GM12878 (cell line): ENCODE results near the gene CELF2. TPM values are rescaled to one million over a fixed set of nuclear protein-coding genes. Genes with fewer than 3 reads are reported as not detected.

Experiments
- ATAC-seq: fragments of 200-7000 bp; cut with Tn5 transposase; 3 replicates; pipeline ENCODE4 v1.9.1; 2020; ENCODE audit warnings: mild to moderate bottlenecking, moderate library complexity
- BruUV-seq: library from RNA; stranded (reverse); fragments of 400-500 nt; replicated peaks from 2 replicates; lab custom pipeline; 2021; lab: Mats Ljungman, UMichigan
- CTCF ChIA-PET: fragments of 300-600 bp; sonication (Branson Sonifier 250); formaldehyde crosslinking; extraction: SDS; loops from one replicate; lab custom pipeline; 2021; ENCODE audit warnings: inconsistent platforms; lab: Yijun Ruan, JAX
- POLR2A ChIA-PET: fragments of 350-600 bp; formaldehyde crosslinking; extraction: SDS; loops from one replicate; lab custom pipeline; 2021; ENCODE audit warnings: inconsistent platforms; lab: Charles Lee
- RAD21 ChIA-PET: fragments of 300-600 bp; sonication (Branson Sonifier 250); formaldehyde crosslinking; loops from one replicate; lab custom pipeline; 2023; ENCODE audit warnings: antibody characterized with exemption; ENCODE audit not compliant: unreplicated experiment; lab: Charles Lee
- SMC1A ChIA-PET: fragments of 300-600 bp; sonication (Branson Sonifier 250); formaldehyde crosslinking; loops from one replicate; lab custom pipeline; 2023; ENCODE audit not compliant: unreplicated experiment, uncharacterized antibody; lab: Charles Lee
- DNase-seq: peaks from one replicate; pipeline ENCODE4 v3.0.0-alpha.2; 2011; ENCODE audit warnings: low read depth, low spot score
- FAIRE-seq: peaks from 3 replicates; lab custom pipeline; 2011; peaks lifted over from hg19 to GRCh38; lab: Jason Lieb, UNC
- H2AFZ ChIP-seq: 2 replicates; pipeline ENCODE4 v1.6.0; 2011; ENCODE audit warnings: low read depth, low read length, control low read depth; ENCODE audit not compliant: control insufficient read depth
- H3K27ac ChIP-seq: 2 replicates; pipeline ENCODE4 v1.5.1; 2011; ENCODE audit warnings: control low read depth; ENCODE audit not compliant: control insufficient read depth, insufficient read depth
- H3K27me3 ChIP-seq, 2 experiments: replicated peaks in 1 of 2; 2 replicates each; pipeline versions ENCODE4 v1.6.0 to v1.6.1; 2011; ENCODE audit warnings: low read length in 1 of 2; ENCODE audit not compliant: control insufficient read depth in 2 of 2, insufficient read depth in 2 of 2
- H3K36me3 ChIP-seq, 2 experiments: 2 replicates each; pipeline ENCODE4 v1.5.1; 2011; ENCODE audit warnings: low read length in 1 of 2; ENCODE audit not compliant: control insufficient read depth in 2 of 2, insufficient read depth in 2 of 2
- H3K4me1 ChIP-seq: 2 replicates; pipeline ENCODE4 v1.6.1; 2011; ENCODE audit warnings: mild to moderate bottlenecking, low read length, moderate library complexity, mixed read lengths; ENCODE audit not compliant: control insufficient read depth, insufficient read depth
- H3K4me2 ChIP-seq: 2 replicates; pipeline ENCODE4 v1.6.0; 2011; ENCODE audit warnings: control low read depth; ENCODE audit not compliant: control insufficient read depth, insufficient read depth
- H3K4me3 ChIP-seq: fragments of 200-600 bp; sonication (generic); 2 replicates; pipeline ENCODE4 v1.5.1; 2016
- H3K79me2 ChIP-seq: 2 replicates; pipeline ENCODE4 v1.6.0; 2011; ENCODE audit warnings: low read length; ENCODE audit not compliant: control insufficient read depth, insufficient read depth
- H3K9ac ChIP-seq: 2 replicates; pipeline ENCODE4 v1.8.0; 2011; ENCODE audit warnings: low read length, control low read depth, mixed read lengths; ENCODE audit not compliant: control insufficient read depth, insufficient read depth
- H3K9me3 ChIP-seq: replicated peaks from 3 replicates; pipeline ENCODE4 v1.5.1; 2011; ENCODE audit warnings: mild to moderate bottlenecking, low read length; ENCODE audit not compliant: control insufficient read depth, insufficient read depth
- H4K20me1 ChIP-seq: 2 replicates; pipeline ENCODE4 v1.6.0; 2011; ENCODE audit not compliant: control insufficient read depth, insufficient read depth
- CTCF ChIP-seq, 3 experiments: IDR thresholded peaks in 2 of 3; conservative IDR thresholded peaks in 1 of 3; 2 replicates each; pipeline ENCODE4 v1.5.1; 2011; ENCODE audit warnings: low read depth in 3 of 3, low read length in 3 of 3, mild to moderate bottlenecking in 3 of 3, control low read depth in 2 of 3, moderate library complexity in 2 of 3, inconsistent platforms in 1 of 3, mixed read lengths in 1 of 3; ENCODE audit not compliant: control insufficient read depth in 2 of 3, insufficient read depth in 1 of 3; ENCODE audit errors: extremely low read depth in 1 of 3
- RAD21 ChIP-seq: IDR thresholded peaks from 2 replicates; pipeline ENCODE4 v1.6.1; 2011; ENCODE audit warnings: mild to moderate bottlenecking, low read depth, low read length, moderate library complexity; ENCODE audit not compliant: insufficient read depth
- SMC3 ChIP-seq: IDR thresholded peaks from 2 replicates; pipeline ENCODE4 v1.6.1; 2011; ENCODE audit warnings: low read length, improper control_type of control experiment, borderline replicate concordance
- SREBF2 ChIP-seq: IDR thresholded peaks from 2 replicates; pipeline ENCODE4 v1.6.1; 2012; ENCODE audit warnings: mild to moderate bottlenecking, low read length
- WGBS: methylation state at CpG from one replicate; pipeline ENCODE4 v1.1.6; 2016; ENCODE audit warnings: low lambda C conversion rate; ENCODE audit not compliant: insufficient replicate concordance, insufficient coverage; ENCODE audit errors: missing lambda C conversion rate; 5-methylcytosine and 5-hydroxymethylcytosine counted together
- in situ Hi-C: fragments of 300-500 bp; cut with MboI; formaldehyde crosslinking; loops from 9 replicates; pipeline ENCODE4 v1.14.3; 2018; ENCODE audit warnings: mixed read lengths
- intact Hi-C: fragments of 100-400 bp; cut with micrococcal nuclease; formaldehyde crosslinking; loops from one replicate; pipeline ENCODE4 v1.14.2; 2022; ENCODE audit not compliant: unreplicated experiment
- polyA plus RNA-seq, 11 experiments: library from polyadenylated mRNA; depleted of rRNA in 4 of 11; unstranded in 6 of 11; stranded (reverse) in 5 of 11; fragments of >200 nt; fragmentation: Nextera tagmentation in 4 of 11; fragmentation: Illumina TruSeq in 1 of 11; extraction: Ambion mirVana in 4 of 11; extraction: Trizol in 1 of 11; gene quantifications; 1 replicate in 1 of 11; 2 replicates in 10 of 11; pipeline versions ENCODE4 v1.2.1 to v1.2.3, GENCODE V29; 2011 to 2016; ENCODE audit warnings: inconsistent platforms in 2 of 11, missing spikeins in 2 of 11, low read depth in 1 of 11
- total RNA-seq, 4 experiments: library from RNA; depleted of rRNA in 3 of 4; stranded (reverse); fragments of >200 nt in 3 of 4; fragmentation: Illumina TruSeq in 1 of 4; extraction: Trizol in 1 of 4; gene quantifications; 2 replicates each; pipeline versions ENCODE4 v1.2.1 to v1.2.3, GENCODE V29; 2013 to 2021

Gene CELF2
- total and polyA plus RNA-seq, 10 of the 15 experiments (the other 5 are each of a cell fraction or from before 2014, with no cell fraction given) = 20.8 to 129 (median 86.3) TPM

DNA sequence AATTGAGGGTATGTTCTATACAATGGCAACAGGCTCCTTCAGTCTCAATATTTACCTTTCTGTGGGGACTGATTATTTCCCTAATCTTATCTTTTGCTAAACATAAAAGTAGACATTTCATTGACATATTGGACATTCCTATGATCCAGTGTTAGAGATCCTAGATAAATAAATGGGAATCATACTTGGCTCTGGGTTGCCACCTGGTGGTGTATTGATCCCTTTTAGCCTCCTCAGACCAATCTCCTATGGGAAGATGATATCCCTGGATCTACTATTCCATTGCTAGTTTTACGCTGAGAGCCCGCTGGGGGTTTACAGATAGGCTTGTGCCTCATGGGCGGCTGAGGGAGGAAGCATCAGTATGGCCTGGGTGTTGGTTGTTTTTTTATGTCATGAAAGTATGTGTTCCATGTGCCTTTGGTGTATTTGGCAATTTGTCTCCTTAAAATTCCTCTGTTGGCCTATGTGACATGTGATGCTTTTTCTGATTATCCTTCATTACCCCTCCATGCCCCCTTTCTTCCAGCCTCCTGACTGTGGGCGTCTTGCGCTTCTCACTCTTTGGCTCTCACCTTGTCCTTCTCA is 18.8 kb downstream of the CELF2 start:
- Histone ChIP-seq H3K4me3 (no peak overlapping the region), H3K4me1 (no peaks in the 10 kb centered on the region), H4K20me1 (no peaks in the 10 kb centered on the region), H3K9me3 (no peaks in the 10 kb centered on the region; the same call in 2 of the 3 replicates), H2AFZ (no peak overlapping the region), H3K4me2 (no peak overlapping the region), H3K27ac (no peak overlapping the region), H3K27me3 (0 out of 4 replicates have a peak, but pooled peaks cover 0 to 2% of the 10 kb centered on the region in 2 experiments), H3K79me2 (no peaks in the 10 kb centered on the region), H3K36me3 (no peaks in the 10 kb centered on the region), H3K9ac (no peak overlapping the region)
- peak; percentile 19; the same call in 1 of the 2 replicates for TF ChIP-seq SMC3
- TF ChIP-seq SREBF2 = no peak
- TF ChIP-seq CTCF (IDR thresholded peaks at IDR 0.05 in 2 of 3, conservative IDR thresholded peaks at IDR 0.05 in 1 of 3; ENCODE audit: control insufficient read depth in 2 of 3, extremely low read depth in 1 of 3, insufficient read depth in 1 of 3, low read depth in 3 of 3, low read length in 3 of 3) = peak; percentile 19 to 34 (median 27); a peak in 4 of 6 replicates
- peak; percentile 20; the same call in 1 of the 2 replicates for TF ChIP-seq RAD21
- BruUV-seq = no TSS peak
- ATAC-seq (no peak), DNase-seq (no peak), FAIRE-seq (no peak)
- ChIA-PET POLR2A (no interaction called here), RAD21 (interaction anchor here (1.7 kb wide), 1 partner anchor 233 kb away, joined by 6 read pairs; no protein-coding TSS in a partner anchor), SMC1A (interaction anchor here (1.1 to 1.7 kb wide), 4 partner anchors 12 to 234 kb away, joined by 3 to 5 read pairs (median 4); no protein-coding TSS in a partner anchor), CTCF (interaction anchor here (0.8 to 1.3 kb wide), 5 partner anchors 16 to 1694 kb away, joined by 3 to 6 read pairs (median 3); no protein-coding TSS in a partner anchor)
- intact Hi-C loops (loop anchor here (10.0 kb wide), 1 partner anchor 1702 kb away; no protein-coding TSS in a partner anchor), in situ Hi-C loops (loop anchor here (25.0 kb wide), 1 partner anchor 1699 kb away; no protein-coding TSS in a partner anchor)
- WGBS = 46% methylated on average over 5 of the region's 5 CpGs
